NT2/D1 (cell line): ENCODE measurements around the gene SPDYE4.

Source experiments
- DNase-seq: peaks from one replicate; pipeline ENCODE4 v3.0.0-alpha.2; 2011; ENCODE audit warnings: low read depth, low spot score
- H3K27me3 ChIP-seq: 2 replicates; pipeline ENCODE4 v1.6.0; 2011; ENCODE audit warnings: mild to moderate bottlenecking; ENCODE audit not compliant: insufficient read length, insufficient read depth
- H3K36me3 ChIP-seq: 2 replicates; pipeline ENCODE4 v1.6.1; 2011; ENCODE audit warnings: mild to moderate bottlenecking, low read length, mixed read lengths; ENCODE audit not compliant: insufficient read depth, insufficient read length
- H3K4me1 ChIP-seq: 2 replicates; pipeline ENCODE4 v1.5.1; 2011; ENCODE audit not compliant: insufficient read depth, insufficient read length
- H3K4me3 ChIP-seq: 2 replicates; pipeline ENCODE4 v1.5.1; 2011; ENCODE audit warnings: low read depth; ENCODE audit not compliant: insufficient read length
- H3K9ac ChIP-seq: 2 replicates; pipeline ENCODE4 v1.6.0; 2011; ENCODE audit warnings: low read depth; ENCODE audit not compliant: insufficient read length
- H3K9me3 ChIP-seq: 2 replicates; pipeline ENCODE4 v1.5.1; 2011; ENCODE audit warnings: mild to moderate bottlenecking, low read length; ENCODE audit not compliant: insufficient read depth
- SUZ12 ChIP-seq: IDR thresholded peaks from 2 replicates; pipeline ENCODE4 v1.6.1; 2011; ENCODE audit not compliant: insufficient read length, insufficient read depth; ENCODE audit errors: extremely low read depth
- YY1 ChIP-seq: IDR thresholded peaks from 2 replicates; pipeline ENCODE4 v1.6.1; 2011; ENCODE audit not compliant: insufficient read length, insufficient read depth
- ZNF274 ChIP-seq: IDR thresholded peaks from 2 replicates; pipeline ENCODE4 v1.6.1; 2011; ENCODE audit warnings: mild to moderate bottlenecking, low read depth, low read length

SPDYE4 gene

DNA sequence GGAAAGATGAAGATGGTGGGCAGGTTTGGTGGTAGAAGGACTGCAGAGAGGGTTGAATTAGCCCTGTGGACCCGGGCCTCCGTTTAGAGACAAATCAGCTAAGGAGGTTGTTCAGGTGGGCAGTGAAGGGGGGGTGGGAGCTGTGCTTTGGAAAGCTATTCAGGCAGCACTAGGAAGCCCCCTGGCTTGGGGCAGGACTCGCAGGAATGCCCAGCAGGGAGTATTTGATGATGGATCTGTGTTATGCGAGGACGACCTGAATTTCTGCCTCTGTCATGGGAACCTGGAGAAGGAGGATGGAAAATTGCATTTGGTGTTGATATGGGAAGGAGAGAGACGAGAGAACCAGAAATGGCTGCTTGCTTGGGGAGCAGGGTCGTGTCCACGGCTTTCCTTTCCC, 3.5 kb downstream of the SPDYE4 start:
- H3K4me3 ChIP-seq, result no peak overlapping the region
- no peaks in the 10 kb centered on the region for H3K27me3 ChIP-seq
- no peaks in the 10 kb centered on the region for H3K36me3 ChIP-seq
- H3K9me3 ChIP-seq, result no peaks in the 10 kb centered on the region
- no peaks in the 10 kb centered on the region for H3K4me1 ChIP-seq
- no peak overlapping the region for H3K9ac ChIP-seq
- DNase-seq, result no peak
- TF ChIP-seq YY1 (no peak), SUZ12 (no peak), ZNF274 (no peak)

- H3K36me3 ChIP-seq, result no peaks in the 10 kb centered on the region
- no peak overlapping the region for H3K9ac ChIP-seq
- no peak overlapping the region for H3K4me3 ChIP-seq
- H3K4me1 ChIP-seq, result no peaks in the 10 kb centered on the region
- no peak for DNase-seq
- TF ChIP-seq YY1 (no peak), SUZ12 (no peak), ZNF274 (no peak)
- no peaks in the 10 kb centered on the region for H3K9me3 ChIP-seq
- H3K27me3 ChIP-seq, result no peaks in the 10 kb centered on the region
Measured at GRCh38 chr17:8753976-8754440, 4.3 kb downstream of the SPDYE4 start.

- Histone ChIP-seq H3K36me3 (no peaks in the 10 kb centered on the region), H3K27me3 (no peaks in the 10 kb centered on the region), H3K9me3 (no peaks in the 10 kb centered on the region), H3K9ac (no peak overlapping the region), H3K4me1 (no peaks in the 10 kb centered on the region), H3K4me3 (no peak overlapping the region)
- TF ChIP-seq SUZ12 (no peak), ZNF274 (no peak), YY1 (no peak)
- DNase-seq, result no peak
Measured at GRCh38 chr17:8753136-8753975, 5.0 kb downstream of the SPDYE4 start.

DNA sequence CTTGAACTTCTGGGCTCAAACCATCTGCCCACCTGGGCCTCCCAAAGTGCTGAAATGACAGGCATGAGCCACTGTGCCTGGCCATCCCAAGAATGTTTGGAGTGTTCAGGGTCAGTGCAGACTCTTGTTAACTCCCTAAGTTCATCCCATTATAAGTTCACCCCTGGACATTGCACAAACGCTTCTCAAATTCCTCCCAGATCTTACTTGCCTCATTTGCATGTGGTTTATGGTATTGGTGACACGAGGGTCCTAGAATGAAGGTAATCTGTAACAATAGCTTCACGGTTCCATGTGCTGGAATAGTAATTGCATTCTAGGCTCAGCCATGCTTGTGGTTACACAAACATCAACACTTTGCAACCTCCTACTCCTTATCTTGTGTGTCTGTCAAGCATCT, 8.7 kb downstream of the SPDYE4 start:
- no peaks in the 10 kb centered on the region for H3K4me1 ChIP-seq
- peaks cover 4% of the 10 kb centered on the region; the same call in 1 of the 2 replicates for H3K9me3 ChIP-seq
- H3K4me3 ChIP-seq, result no peak overlapping the region
- H3K27me3 ChIP-seq, result no peaks in the 10 kb centered on the region
- TF ChIP-seq ZNF274 (no peak), SUZ12 (no peak), YY1 (no peak)
- DNase-seq, result no peak
- no peak overlapping the region for H3K9ac ChIP-seq
- no peaks in the 10 kb centered on the region for H3K36me3 ChIP-seq

DNA sequence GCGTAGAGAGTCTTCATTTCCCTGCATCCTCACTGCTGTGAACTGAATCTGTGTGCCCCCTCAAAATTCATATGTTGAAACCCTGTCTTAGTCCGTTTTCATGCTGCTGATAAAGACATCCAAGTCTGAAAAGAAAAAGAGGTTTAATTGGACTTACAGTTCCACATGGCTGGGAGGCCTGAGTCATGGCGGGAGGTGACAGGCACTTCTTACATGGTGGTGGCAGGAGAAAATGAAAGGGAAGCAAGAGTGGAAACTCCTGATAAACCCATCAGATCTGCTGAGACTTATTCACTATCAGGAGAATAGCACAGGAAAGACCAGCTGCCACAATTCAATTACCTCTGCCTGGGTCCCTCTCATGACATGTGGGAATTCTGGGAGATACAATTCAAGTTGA, 10.6 kb downstream of the SPDYE4 start:
- no peak for DNase-seq
- H3K27me3 ChIP-seq, result no peaks in the 10 kb centered on the region
- no peak for TF ChIP-seq YY1
- H3K9me3 ChIP-seq, result peaks cover 4% of the 10 kb centered on the region; the same call in 1 of the 2 replicates
- H3K4me3 ChIP-seq, result no peak overlapping the region
- H3K4me1 ChIP-seq, result no peaks in the 10 kb centered on the region
- H3K36me3 ChIP-seq, result no peaks in the 10 kb centered on the region
- no peak overlapping the region for H3K9ac ChIP-seq

DNA sequence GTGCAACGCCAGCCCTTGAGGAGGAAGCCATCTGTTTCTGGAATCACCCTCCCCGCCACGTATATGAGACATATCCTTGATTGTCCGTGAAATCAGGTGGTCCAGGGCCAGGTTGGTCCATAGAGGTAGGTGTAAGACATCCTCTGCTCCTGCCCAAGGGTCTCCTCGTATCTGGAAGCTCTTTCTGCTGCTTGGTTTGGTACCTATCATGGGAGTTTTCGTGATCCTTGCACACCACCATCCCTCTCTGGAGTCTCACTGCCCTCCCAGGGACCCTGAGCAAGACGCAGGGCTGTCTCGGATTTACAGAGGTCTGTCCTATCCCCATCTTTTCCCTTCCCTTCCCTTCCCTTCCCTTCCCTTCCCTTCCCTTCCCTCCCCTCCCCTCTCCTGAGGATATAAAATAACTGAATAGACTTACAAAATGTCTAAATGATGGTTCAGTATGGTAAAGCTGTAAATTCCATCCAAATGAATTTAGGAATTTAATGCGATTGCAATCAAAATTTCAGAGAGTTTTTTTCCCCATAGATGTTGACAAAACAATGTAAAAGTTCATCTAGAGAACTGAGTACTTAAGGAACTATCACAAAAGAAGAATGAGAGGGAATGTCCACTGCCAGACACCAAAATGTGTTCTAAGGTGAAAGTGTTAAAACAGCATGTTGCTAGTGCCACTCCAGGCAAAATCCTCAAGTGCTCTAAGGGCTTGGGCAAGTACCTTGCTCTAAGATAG, 11.7 kb downstream of the SPDYE4 start:
- H3K9ac ChIP-seq, result peak overlapping the region; percentile 15
- H3K36me3 ChIP-seq, result no peaks in the 10 kb centered on the region
- peak overlapping the region; percentile 41 for H3K4me3 ChIP-seq
- peaks cover 4% of the 10 kb centered on the region; the same call in 1 of the 2 replicates for H3K9me3 ChIP-seq
- H3K27me3 ChIP-seq, result no peaks in the 10 kb centered on the region
- DNase-seq, result no peak
- no peak for TF ChIP-seq YY1
- no peak for TF ChIP-seq SUZ12
- no peak for TF ChIP-seq ZNF274
- no peaks in the 10 kb centered on the region for H3K4me1 ChIP-seq
